ENCODE measurements around the gene RPP25L. TPM values are rescaled to one million over a fixed set of nuclear protein-coding genes. Genes with fewer than 3 reads are reported as not detected.

The RPP25L gene
- total RNA-seq, 4 donors from 2014 or later, result 16.6 to 29.4 (median 21.2) TPM

GRCh38 chr9:34599546-34599945, 12.4 kb downstream of the RPP25L start:
- H3K27me3 ChIP-seq, result peaks cover 7% of the 10 kb centered on the region
- TF ChIP-seq EP300 (IDR thresholded peaks at IDR 0.05) (no peak), POLR2A (IDR thresholded peaks at IDR 0.05) (no peak), POLR2AphosphoS5 (IDR thresholded peaks at IDR 0.05) (no peak), CTCF (IDR thresholded peaks at IDR 0.05) (no peak)
- no peak overlapping the region for H3K4me3 ChIP-seq
- H3K27ac ChIP-seq, result no peak overlapping the region
- no peak for ATAC-seq
- WGBS, 2 donors (ENCODE audit: low coverage in 1 of 2), result 43 to 50% methylated on average over 1 of the region's 1 CpG
- H3K9me3 ChIP-seq, result no peaks in the 10 kb centered on the region
- H3K4me1 ChIP-seq, result peaks cover 0 to 4% (median 0%) of the 10 kb centered on the region in 3 donors
- no peaks in the 10 kb centered on the region for H3K36me3 ChIP-seq

GRCh38 chr9:34594177-34594576, 17.7 kb downstream of the RPP25L start:
- no peaks in the 10 kb centered on the region for H3K9me3 ChIP-seq
- H3K27me3 ChIP-seq, result peaks cover 56% of the 10 kb centered on the region
- no peak overlapping the region for H3K4me3 ChIP-seq
- H3K36me3 ChIP-seq, result no peaks in the 10 kb centered on the region
- WGBS, 2 donors (ENCODE audit: low coverage in 1 of 2), result 22 to 38% methylated on average over 6 to 8 of the region's 9 CpGs
- peaks cover 0 to 57% (median 23%) of the 10 kb centered on the region in 3 donors for H3K4me1 ChIP-seq
- H3K27ac ChIP-seq, result peak overlapping the region in 2 of 4 donors; percentile 62 to 69
- no peak for ATAC-seq
- TF ChIP-seq CTCF (IDR thresholded peaks at IDR 0.05), result no peak
- TF ChIP-seq EP300 (IDR thresholded peaks at IDR 0.05), result no peak
- no peak for TF ChIP-seq POLR2AphosphoS5 (IDR thresholded peaks at IDR 0.05)
- TF ChIP-seq POLR2A (IDR thresholded peaks at IDR 0.05), result no peak

GRCh38 chr9:34592895-34593601, 18.8 kb downstream of the RPP25L start:
- WGBS, 2 donors (ENCODE audit: low coverage in 1 of 2), result 20% methylated on average over 1 of the region's 26 CpGs; no CpG with 5 or more reads in 1 of the 2 donors
- H3K27me3 ChIP-seq, result peaks cover 67% of the 10 kb centered on the region
- H3K36me3 ChIP-seq, result no peaks in the 10 kb centered on the region
- H3K4me1 ChIP-seq, result peaks cover 0 to 69% (median 26%) of the 10 kb centered on the region in 3 donors
- peak overlapping the region in 3 of 4 donors; percentile 35 to 69 (median 62) for H3K27ac ChIP-seq
- no peaks in the 10 kb centered on the region for H3K9me3 ChIP-seq
- TF ChIP-seq POLR2AphosphoS5 (IDR thresholded peaks at IDR 0.05), result peak; percentile 43
- no peak for TF ChIP-seq CTCF (IDR thresholded peaks at IDR 0.05)
- TF ChIP-seq EP300 (IDR thresholded peaks at IDR 0.05), result no peak
- peak; percentile 69 for ATAC-seq
- H3K4me3 ChIP-seq, result no peak overlapping the region

GRCh38 chr9:34591917-34592866, 19.7 kb downstream of the RPP25L start:
- WGBS, 2 donors (ENCODE audit: low coverage in 1 of 2), result 38 to 53% methylated on average over 8 to 12 of the region's 16 CpGs
- peaks cover 0 to 69% (median 26%) of the 10 kb centered on the region in 3 donors for H3K4me1 ChIP-seq

More at GRCh38 chr9:34591917-34592866, 19.7 kb downstream of the RPP25L start:
- Histone ChIP-seq H3K27me3 (peaks cover 76% of the 10 kb centered on the region), H3K27ac (peak overlapping the region in 3 of 4 donors; percentile 35 to 69 (median 40)), H3K4me3 (no peak overlapping the region), H3K9me3 (no peaks in the 10 kb centered on the region), H3K36me3 (no peaks in the 10 kb centered on the region)
- TF ChIP-seq EP300 (IDR thresholded peaks at IDR 0.05) (no peak), CTCF (IDR thresholded peaks at IDR 0.05) (peak in 1 of 4 experiments; percentile 1)
- ATAC-seq, result no peak
